Measurements from ENCODE around the gene RHOBTB3. TPM values are rescaled to one million over a fixed set of nuclear protein-coding genes. Genes with fewer than 3 reads are reported as not detected.

RHOBTB3 gene
- total and polyA plus RNA-seq, 7 donors = 12.3 to 151 (median 75.6) TPM

GRCh38 chr5:95825495-95825894 is 94.4 kb downstream of the RHOBTB3 start:
- Histone ChIP-seq H3K27me3 (no peaks in the 10 kb centered on the region), H3K27ac (no peak overlapping the region), H3K4me3 (no peak overlapping the region), H3K36me3 (no peaks in the 10 kb centered on the region), H3K9me3 (no peaks in the 10 kb centered on the region), H3K4me1 (peaks cover 0 to 34% (median 30%) of the 10 kb centered on the region in 4 donors)
- intact Hi-C loops (cut with DNase I) = no loop called here
- WGBS, 2 donors = 46 to 53% methylated on average over 3 of the region's 3 CpGs
- DNase-seq = no peak
- TF ChIP-seq EP300 (IDR thresholded peaks at IDR 0.05) (no peak), POLR2A (IDR thresholded peaks at IDR 0.05) (no peak), CTCF (IDR thresholded peaks at IDR 0.05) (no peak), POLR2AphosphoS5 (IDR thresholded peaks at IDR 0.05) (no peak)

- H3K9me3 ChIP-seq = no peaks in the 10 kb centered on the region
- no peak overlapping the region for H3K27ac ChIP-seq
- no peak for DNase-seq
- TF ChIP-seq POLR2AphosphoS5 (IDR thresholded peaks at IDR 0.05) (no peak), EP300 (IDR thresholded peaks at IDR 0.05) (no peak), POLR2A (IDR thresholded peaks at IDR 0.05) (no peak), CTCF (IDR thresholded peaks at IDR 0.05) (no peak)
- no peaks in the 10 kb centered on the region for H3K27me3 ChIP-seq
- WGBS, 2 donors = 36 to 78% methylated on average over 10 of the region's 10 CpGs
- H3K4me3 ChIP-seq = no peak overlapping the region
- H3K36me3 ChIP-seq = no peaks in the 10 kb centered on the region
- peaks cover 0 to 21% (median 19%) of the 10 kb centered on the region in 4 donors for H3K4me1 ChIP-seq
- intact Hi-C loops (cut with DNase I) = no loop called here
These were observed 96.1 kb downstream of the RHOBTB3 start for GRCh38 chr5:95826949-95827891.

- Histone ChIP-seq H3K27ac (no peak overlapping the region), H3K9me3 (no peaks in the 10 kb centered on the region), H3K4me3 (no peak overlapping the region), H3K27me3 (no peaks in the 10 kb centered on the region), H3K36me3 (no peaks in the 10 kb centered on the region), H3K4me1 (peaks cover 0 to 19% (median 17%) of the 10 kb centered on the region in 4 donors)
- WGBS, 2 donors = 54 to 66% methylated on average over 3 of the region's 3 CpGs
- no peak for DNase-seq
- intact Hi-C loops (cut with DNase I) = no loop called here
- TF ChIP-seq EP300 (IDR thresholded peaks at IDR 0.05) (no peak), POLR2AphosphoS5 (IDR thresholded peaks at IDR 0.05) (no peak), POLR2A (IDR thresholded peaks at IDR 0.05) (no peak), CTCF (IDR thresholded peaks at IDR 0.05) (no peak)
These were observed 96.7 kb downstream of the RHOBTB3 start for GRCh38 chr5:95827892-95828246.

- no peak for DNase-seq
- H3K27me3 ChIP-seq = no peaks in the 10 kb centered on the region
- no peaks in the 10 kb centered on the region for H3K36me3 ChIP-seq
- 97 to 99% methylated on average over 2 of the region's 2 CpGs for WGBS, 2 donors
- no peak overlapping the region for H3K27ac ChIP-seq
- peaks cover 0 to 11% (median 7%) of the 10 kb centered on the region in 4 donors for H3K4me1 ChIP-seq
- no peaks in the 10 kb centered on the region for H3K9me3 ChIP-seq
- TF ChIP-seq POLR2A (IDR thresholded peaks at IDR 0.05) (no peak), EP300 (IDR thresholded peaks at IDR 0.05) (no peak), POLR2AphosphoS5 (IDR thresholded peaks at IDR 0.05) (no peak), CTCF (IDR thresholded peaks at IDR 0.05) (no peak)
- H3K4me3 ChIP-seq = no peak overlapping the region
- intact Hi-C loops (cut with DNase I) = no loop called here
These were observed 99.1 kb downstream of the RHOBTB3 start for GRCh38 chr5:95830226-95830625.
